Activated naive CD4-positive, alpha-beta T cell treated with anti-CD3 and anti-CD28 coated beads, Interleukin-2, amount 50 U/mL, for 16 hours (primary cell): ENCODE measurements around the gene DUSP22.

ENCODE experiments used
- DNase-seq: peaks from one replicate; pipeline ENCODE4 v3.0.0-alpha.2; 2020

The DUSP22 gene

DNA sequence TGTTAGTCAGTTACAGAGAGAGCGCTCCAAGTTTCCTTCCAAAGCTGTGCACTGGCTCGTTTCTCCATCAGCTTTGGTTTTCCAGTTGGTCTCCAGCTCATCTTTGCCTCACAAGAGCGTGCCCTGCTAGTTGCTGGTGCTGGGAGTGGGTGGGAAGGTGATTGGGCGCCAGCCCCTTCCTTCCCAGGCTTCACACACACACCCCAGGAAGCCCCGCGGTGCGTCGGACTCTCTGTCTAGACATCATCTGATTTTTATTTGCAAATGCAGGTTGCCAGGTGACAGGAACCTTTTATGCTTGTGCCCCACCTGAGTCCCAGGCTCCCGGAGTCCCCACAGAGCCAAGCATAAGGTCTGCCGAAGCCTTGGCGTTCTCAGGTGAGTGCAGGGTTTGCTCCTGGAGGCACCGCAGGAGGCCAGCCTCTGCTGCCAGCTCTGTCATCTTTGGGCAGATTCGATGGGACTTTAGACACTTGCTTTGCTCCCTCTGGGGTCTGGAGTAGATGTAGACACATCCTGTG is 106.3 kb downstream of the DUSP22 start:
- DNase-seq = no peak

DNA sequence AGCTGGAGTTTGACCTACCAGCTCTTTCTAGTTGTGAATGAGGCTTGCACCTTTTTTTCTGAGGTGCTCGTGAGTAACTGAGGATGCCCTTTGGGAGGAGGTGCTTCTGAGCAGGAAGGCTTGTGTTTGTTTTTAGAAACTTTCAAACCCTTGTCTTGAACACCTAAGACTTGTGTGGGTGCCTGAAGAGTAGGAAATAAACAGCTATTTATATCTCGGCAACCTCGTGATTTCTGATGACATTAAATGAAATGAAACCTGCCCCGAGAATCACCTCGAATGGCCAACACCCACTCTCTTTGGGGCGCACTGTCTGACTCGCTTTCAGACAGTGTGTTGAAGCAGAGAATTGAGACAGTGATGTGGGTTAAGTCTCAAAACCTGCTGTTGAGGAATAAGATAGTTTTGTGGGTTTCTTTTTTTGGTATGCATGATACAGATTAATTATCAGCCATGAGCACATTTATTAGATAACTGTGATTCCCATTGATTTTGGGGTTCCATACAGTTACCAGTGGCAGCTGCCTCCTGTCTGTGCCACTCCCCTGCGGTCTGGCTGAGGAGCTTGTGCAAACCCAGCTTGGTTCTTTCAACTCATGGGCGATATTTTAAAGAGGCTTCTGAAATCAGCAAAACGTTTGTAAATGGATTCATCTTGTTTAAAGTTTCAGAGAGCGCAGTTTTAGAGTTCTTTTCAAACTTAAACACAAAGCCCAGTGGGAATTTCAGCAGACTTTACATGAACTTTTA is 107.7 kb downstream of the DUSP22 start:
- peak; percentile 62 for DNase-seq

DNA sequence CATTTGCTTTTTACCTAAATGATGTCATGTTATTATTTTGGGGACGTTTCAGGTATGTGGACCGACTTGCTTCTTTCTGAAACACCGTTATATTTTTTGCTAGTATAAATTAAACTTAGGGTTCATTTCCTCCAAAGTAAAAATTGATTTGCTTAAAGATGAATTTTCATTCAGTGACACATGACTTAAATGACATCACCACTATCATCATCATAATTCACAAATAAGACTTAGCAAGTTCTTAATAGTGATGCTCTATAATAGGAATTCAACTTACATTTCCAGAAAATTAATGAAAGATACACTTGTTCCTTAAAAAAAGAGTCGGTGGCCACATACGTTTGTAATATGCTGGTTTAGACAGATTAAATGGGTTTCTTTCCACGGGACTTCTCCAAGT is 108.5 kb downstream of the DUSP22 start:
- no peak for DNase-seq
